ENCODE results near the gene OR6K6.

The OR6K6 gene

GRCh38 chr1:158752155-158752712 is 2.3 kb upstream of the OR6K6 start:
- DNase-seq (ENCODE audit: low read depth): no peak
- TF ChIP-seq, protein P1, sequence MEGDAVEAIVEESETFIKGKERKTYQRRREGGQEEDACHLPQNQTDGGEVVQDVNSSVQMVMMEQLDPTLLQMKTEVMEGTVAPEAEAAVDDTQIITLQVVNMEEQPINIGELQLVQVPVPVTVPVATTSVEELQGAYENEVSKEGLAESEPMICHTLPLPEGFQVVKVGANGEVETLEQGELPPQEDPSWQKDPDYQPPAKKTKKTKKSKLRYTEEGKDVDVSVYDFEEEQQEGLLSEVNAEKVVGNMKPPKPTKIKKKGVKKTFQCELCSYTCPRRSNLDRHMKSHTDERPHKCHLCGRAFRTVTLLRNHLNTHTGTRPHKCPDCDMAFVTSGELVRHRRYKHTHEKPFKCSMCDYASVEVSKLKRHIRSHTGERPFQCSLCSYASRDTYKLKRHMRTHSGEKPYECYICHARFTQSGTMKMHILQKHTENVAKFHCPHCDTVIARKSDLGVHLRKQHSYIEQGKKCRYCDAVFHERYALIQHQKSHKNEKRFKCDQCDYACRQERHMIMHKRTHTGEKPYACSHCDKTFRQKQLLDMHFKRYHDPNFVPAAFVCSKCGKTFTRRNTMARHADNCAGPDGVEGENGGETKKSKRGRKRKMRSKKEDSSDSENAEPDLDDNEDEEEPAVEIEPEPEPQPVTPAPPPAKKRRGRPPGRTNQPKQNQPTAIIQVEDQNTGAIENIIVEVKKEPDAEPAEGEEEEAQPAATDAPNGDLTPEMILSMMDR (conservative IDR thresholded peaks at IDR 0.05; ENCODE audit: low read depth, low read length): no peak
- H3K4me3 ChIP-seq (ENCODE audit: low read length): no peak overlapping the region

- no peak within 1 kb of the TSS for H3K4me3 ChIP-seq (ENCODE audit: low read length)
- DNase-seq (ENCODE audit: low read depth): no peak
- TF ChIP-seq, protein P1 (conservative IDR thresholded peaks at IDR 0.05; ENCODE audit: low read depth, low read length): no peak
Measured at GRCh38 chr1:158771950-158772866, 17.7 kb downstream of the OR6K6 start, which contains the start of gene OR6N1. OR6N1 (minus strand) TSS chr1:158772195; CDS start chr1:158766682, 5,513 bp downstream.

DNA sequence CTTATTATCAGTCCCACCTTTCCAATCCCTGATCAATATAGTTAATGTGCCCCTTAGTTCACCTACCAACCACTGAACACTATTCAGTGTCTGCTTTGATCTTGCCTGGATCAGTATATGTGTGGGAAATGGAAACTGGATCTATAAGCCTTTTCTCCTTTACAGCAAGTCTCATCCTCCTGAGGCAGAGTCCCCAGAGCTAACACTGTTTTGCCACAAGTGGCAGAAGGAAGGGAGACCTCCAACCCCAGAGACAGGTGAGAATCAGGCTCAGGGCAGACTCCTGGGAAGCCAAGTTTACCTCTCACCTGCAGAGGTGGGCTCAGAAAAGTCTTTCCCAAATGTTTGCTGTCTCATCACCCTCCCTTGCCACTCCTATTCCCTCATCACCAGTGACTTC is 26.6 kb downstream of the OR6K6 start, which contains the start of gene OR6N2:
TSS of gene OR6N2 (minus strand) at position 101 of the 400 bp plus-strand sequence. CDS start 3,569 bp downstream, outside the sequence.
- TF ChIP-seq, protein P1 (conservative IDR thresholded peaks at IDR 0.05; ENCODE audit: low read depth, low read length): no peak
- DNase-seq (ENCODE audit: low read depth): no peak
- no peak within 1 kb of the TSS for H3K4me3 ChIP-seq (ENCODE audit: low read length)

DNA sequence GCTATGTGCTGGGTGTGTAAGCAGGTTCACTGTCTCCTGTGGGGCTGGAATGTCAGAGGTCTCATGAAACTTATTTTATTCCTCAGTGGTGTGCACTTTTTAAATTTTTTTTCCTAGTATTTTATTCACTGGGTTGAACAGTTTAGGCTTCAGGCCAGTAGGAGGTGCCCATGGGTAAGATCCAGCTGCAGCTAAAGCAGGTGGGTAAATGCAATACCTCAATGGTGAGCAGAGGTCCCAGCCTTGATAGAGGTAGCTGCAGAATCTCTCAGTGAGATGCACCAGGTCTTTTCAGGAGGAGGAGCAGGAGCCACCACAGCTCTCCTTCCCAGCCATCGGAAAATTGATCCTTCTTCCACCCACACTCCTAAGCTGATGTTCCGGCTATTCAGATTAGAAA is 39.1 kb downstream of the OR6K6 start:
- TF ChIP-seq, protein P1 (conservative IDR thresholded peaks at IDR 0.05; ENCODE audit: low read depth, low read length): no peak
- no peak overlapping the region for H3K4me3 ChIP-seq (ENCODE audit: low read length)
- DNase-seq (ENCODE audit: low read depth): no peak

- TF ChIP-seq, protein P1 (conservative IDR thresholded peaks at IDR 0.05; ENCODE audit: low read depth, low read length): no peak
- no peak for DNase-seq (ENCODE audit: low read depth)
- no peak overlapping the region for H3K4me3 ChIP-seq (ENCODE audit: low read length)
Measured at GRCh38 chr1:158794247-158794646, 39.7 kb downstream of the OR6K6 start.

- TF ChIP-seq, protein P1 (conservative IDR thresholded peaks at IDR 0.05; ENCODE audit: low read depth, low read length): no peak
- DNase-seq (ENCODE audit: low read depth): no peak
- H3K4me3 ChIP-seq (ENCODE audit: low read length): no peak overlapping the region
Measured at GRCh38 chr1:158798531-158798930, 44.0 kb downstream of the OR6K6 start.
